HEK293 (cell line): ENCODE data around the gene SPACA6.

ENCODE experiments used
- ATF2 ChIP-seq: fragments of 450-650 bp; formaldehyde crosslinking; IDR thresholded peaks from 2 replicates; pipeline ENCODE4 v1.5.1; 2016; ENCODE audit warnings: missing biosample characterization, missing genetic modification characterization, low read depth
- CTCF ChIP-seq: fragments of 450-650 bp; formaldehyde crosslinking; IDR thresholded peaks from 2 replicates; pipeline ENCODE4 v1.5.1; 2016; ENCODE audit warnings: missing biosample characterization, missing genetic modification characterization
- GLI2 ChIP-seq: fragments of 450-650 bp; formaldehyde crosslinking; IDR thresholded peaks from 2 replicates; pipeline ENCODE4; 2017; ENCODE audit warnings: missing biosample characterization, missing genetic modification characterization, low read depth, borderline replicate concordance
- GLI4 ChIP-seq: fragments of 450-650 bp; formaldehyde crosslinking; IDR thresholded peaks from 2 replicates; pipeline ENCODE4 v1.5.1; 2016; ENCODE audit warnings: missing biosample characterization, missing genetic modification characterization
- MYNN ChIP-seq: fragments of 450-650 bp; formaldehyde crosslinking; IDR thresholded peaks from 2 replicates; pipeline ENCODE4 v1.5.1; 2016; ENCODE audit warnings: missing biosample characterization, missing genetic modification characterization, borderline replicate concordance
- TCF7L2 ChIP-seq: IDR thresholded peaks from 2 replicates; pipeline ENCODE4 v1.6.1; 2011; ENCODE audit warnings: low read depth, mild to moderate bottlenecking, inconsistent platforms, low read length, moderate library complexity, borderline replicate concordance
- ZBTB7A ChIP-seq: fragments of 450-650 bp; formaldehyde crosslinking; IDR thresholded peaks from 2 replicates; pipeline ENCODE4 v1.5.1; 2016; ENCODE audit warnings: low read depth, missing biosample characterization, missing genetic modification characterization
- ZEB2 ChIP-seq: fragments of 450-650 bp; formaldehyde crosslinking; IDR thresholded peaks from 2 replicates; pipeline ENCODE4 v1.5.1; 2016; ENCODE audit warnings: missing biosample characterization, missing genetic modification characterization
- ZNF121 ChIP-seq: fragments of 450-650 bp; formaldehyde crosslinking; IDR thresholded peaks from 2 replicates; pipeline ENCODE4 v1.5.1; 2016; ENCODE audit warnings: missing biosample characterization, missing genetic modification characterization
- ZNF16 ChIP-seq: fragments of 450-650 bp; formaldehyde crosslinking; IDR thresholded peaks from 2 replicates; pipeline ENCODE4 v1.5.1; 2016; ENCODE audit warnings: low read depth, missing biosample characterization, missing genetic modification characterization
- ZNF202 ChIP-seq: fragments of 450-650 bp; formaldehyde crosslinking; IDR thresholded peaks from 2 replicates; pipeline ENCODE4 v1.5.1; 2016; ENCODE audit warnings: missing biosample characterization, missing genetic modification characterization, borderline replicate concordance
- ZNF311 ChIP-seq: fragments of 450-650 bp; formaldehyde crosslinking; IDR thresholded peaks from 2 replicates; pipeline ENCODE4 v1.5.1; 2017; ENCODE audit warnings: missing biosample characterization, missing genetic modification characterization, borderline replicate concordance
- ZNF350 ChIP-seq: fragments of 450-650 bp; formaldehyde crosslinking; IDR thresholded peaks from 2 replicates; pipeline ENCODE4 v1.5.0; 2017; ENCODE audit warnings: missing biosample characterization, mild to moderate bottlenecking, missing genetic modification characterization
- ZNF548 ChIP-seq: fragments of 450-650 bp; formaldehyde crosslinking; IDR thresholded peaks from 2 replicates; pipeline ENCODE4 v1.5.1; 2016; ENCODE audit warnings: missing biosample characterization, missing genetic modification characterization

GRCh38 chr19:51737389-51737788 is 44.3 kb downstream of the SPACA6 start:
- TF ChIP-seq ZEB2 (tag by site-specific recombination) (no peak), ZNF121 (no peak), ATF2 (tag by site-specific recombination) (no peak), CTCF (tag by site-specific recombination) (no peak), ZNF311 (tag by site-specific recombination) (no peak), ZNF16 (tag by site-specific recombination) (no peak), MYNN (tag by site-specific recombination) (no peak), GLI2 (tag by site-specific recombination) (no peak), ZNF350 (tag by site-specific recombination) (no peak), GLI4 (no peak), TCF7L2 (no peak), ZNF202 (tag by site-specific recombination) (no peak), ZBTB7A (no peak), ZNF548 (no peak)
